Caki2 (cell line): ENCODE data around the gene RNF126. TPM values are rescaled to one million over a fixed set of nuclear protein-coding genes. Genes with fewer than 3 reads are reported as not detected.
"Not testable (repeated sequence)": the region's sequence is repeated elsewhere in the genome, so short reads cannot be mapped to it uniquely, and the experiment has no call there.

Experiments
- DNase-seq: peaks from one replicate; pipeline ENCODE4 v3.0.0-alpha.2; 2015; ENCODE audit warnings: low read depth
- in situ Hi-C: cut with HindIII; loops from 2 replicates; pipeline ENCODE4 v1.10.0; 2016; ENCODE audit warnings: low sequenced_read_pairs, low pct_unique_long_range_greater_than_20kb, mixed read lengths
- total RNA-seq: library from RNA; depleted of rRNA; stranded (reverse); fragments of >200 nt; shearing (Covaris generic); gene quantifications from 2 replicates; pipeline ENCODE4 v1.2.3, GENCODE V29; 2014; ENCODE audit warnings: low replicate concordance; rRNA removed

Gene RNF126
- total RNA-seq, 1 experiment from 2014 or later = 21.3 TPM

DNA sequence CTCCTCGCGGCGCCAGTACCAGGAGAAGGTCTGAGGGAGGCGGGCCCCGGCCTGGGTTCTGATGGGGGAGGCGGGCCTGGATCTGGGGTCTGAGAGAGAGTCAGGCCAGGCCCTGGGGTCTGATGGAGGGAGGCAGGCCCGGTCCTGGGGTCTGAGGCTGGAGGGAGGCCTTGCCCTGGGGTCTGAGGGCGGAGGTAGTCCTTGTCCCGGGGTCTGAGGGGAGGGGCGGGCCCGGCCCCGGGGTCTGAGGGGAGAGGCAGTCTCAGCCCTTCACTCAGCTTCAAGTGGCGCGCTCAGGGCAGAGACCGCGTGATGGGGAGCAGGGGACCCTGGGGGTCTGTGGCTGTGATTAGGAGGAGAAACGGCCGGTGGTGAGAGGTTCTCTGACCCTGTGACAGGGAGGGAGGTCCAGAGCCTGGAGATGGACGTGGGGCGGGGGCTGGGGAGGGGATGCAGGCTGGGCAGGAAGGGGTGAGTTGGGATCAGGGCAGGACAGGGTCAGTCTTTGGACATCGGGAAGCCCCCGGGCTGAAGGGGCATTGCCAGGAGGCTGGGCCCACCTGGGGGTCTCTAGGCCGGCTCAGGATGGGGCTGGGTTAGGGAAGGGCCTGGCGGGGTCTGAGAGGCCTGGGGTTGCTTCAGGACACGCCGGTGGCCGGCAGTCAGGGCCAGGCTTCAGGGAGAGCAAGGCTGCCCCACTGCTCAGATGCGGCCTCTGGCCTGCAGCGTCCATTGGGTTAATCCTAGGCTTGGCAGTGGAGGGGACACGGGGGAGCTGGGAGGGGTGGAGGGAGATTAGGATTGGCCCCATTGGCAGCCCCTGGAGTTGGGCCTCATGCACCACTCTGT lies 54.6 kb downstream of the RNF126 start:
- in situ Hi-C loops = no loop called here
- DNase-seq = no peak

DNA sequence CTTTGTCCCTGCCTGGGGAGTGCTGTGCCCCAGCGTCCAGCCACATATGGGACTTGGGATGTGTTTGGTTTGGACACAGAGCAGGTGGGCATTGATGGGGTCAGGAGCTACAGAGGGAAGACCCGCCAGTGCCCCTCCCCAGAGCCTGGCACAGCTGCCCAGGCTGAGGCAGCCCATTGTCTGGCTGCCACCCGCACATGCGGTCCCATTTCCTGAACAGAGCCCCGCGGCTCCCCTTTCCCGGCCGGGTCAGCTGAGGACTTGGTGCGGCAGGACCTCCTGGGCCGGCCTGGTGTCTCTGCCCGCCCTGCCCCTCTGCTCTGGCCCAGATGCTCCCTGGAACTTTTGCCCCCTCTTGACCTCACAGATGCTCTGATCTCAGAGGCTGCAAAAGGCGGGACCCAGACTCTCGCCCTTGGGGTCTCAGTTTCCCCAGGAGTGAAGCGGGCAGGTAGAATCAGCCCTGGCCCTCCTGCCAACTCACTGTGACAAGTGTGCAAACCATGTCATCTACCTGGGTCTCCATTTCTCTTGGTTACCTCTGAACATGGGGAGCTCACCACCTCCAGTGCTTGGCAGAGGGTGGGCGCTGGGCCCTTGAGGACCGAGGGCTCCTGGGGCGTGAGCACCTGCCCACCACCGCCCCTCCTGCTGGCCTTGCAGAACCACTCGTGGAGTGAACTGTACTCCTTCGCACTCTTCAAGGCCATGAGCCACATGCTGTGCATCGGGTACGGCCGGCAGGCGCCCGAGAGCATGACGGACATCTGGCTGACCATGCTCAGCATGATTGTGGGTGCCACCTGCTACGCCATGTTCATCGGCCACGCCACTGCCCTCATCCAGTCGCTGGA lies 55.5 kb downstream of the RNF126 start:
- in situ Hi-C loops = no loop called here

DNA sequence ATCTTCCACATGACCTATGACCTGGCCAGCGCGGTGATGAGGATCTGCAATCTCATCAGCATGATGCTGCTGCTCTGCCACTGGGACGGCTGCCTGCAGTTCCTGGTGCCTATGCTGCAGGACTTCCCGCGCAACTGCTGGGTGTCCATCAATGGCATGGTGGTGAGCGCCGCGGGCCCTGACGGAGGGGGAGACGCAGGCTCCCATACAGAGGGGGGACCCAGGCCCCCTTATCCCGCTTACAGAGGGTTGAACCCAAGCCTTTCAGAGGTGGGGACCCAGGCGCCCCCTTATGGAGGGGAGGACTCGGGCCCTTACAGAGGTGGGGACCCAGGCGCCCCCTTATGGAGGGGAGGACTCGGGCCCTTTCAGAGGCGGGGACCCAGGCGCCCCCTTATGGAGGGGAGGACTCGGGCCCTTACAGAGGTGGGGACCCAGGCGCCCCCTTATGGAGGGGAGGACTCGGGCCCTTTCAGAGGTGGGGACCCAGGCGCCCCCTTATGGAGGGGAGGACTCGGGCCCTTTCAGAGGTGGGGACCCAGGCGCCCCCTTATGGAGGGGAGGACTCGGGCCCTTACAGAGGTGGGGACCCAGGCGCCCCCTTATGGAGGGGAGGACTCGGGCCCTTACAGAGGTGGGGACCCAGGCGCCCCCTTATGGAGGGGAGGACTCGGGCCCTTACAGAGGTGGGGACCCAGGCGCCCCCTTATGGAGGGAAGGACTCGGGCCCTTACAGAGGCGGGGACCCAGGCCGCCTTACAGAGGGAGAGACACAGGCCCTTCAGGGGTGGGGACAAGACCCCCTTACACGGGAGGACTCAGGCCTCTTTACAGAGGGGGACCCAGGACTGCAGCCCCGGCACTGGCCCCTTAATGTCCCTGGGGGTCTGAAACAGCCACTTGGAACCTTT lies 57.7 kb downstream of the RNF126 start:
- DNase-seq, in situ Hi-C loops: not testable (repeated sequence)

More for the DNA sequence above, 55.5 kb downstream of the RNF126 start:
- DNase-seq = no peak

DNA sequence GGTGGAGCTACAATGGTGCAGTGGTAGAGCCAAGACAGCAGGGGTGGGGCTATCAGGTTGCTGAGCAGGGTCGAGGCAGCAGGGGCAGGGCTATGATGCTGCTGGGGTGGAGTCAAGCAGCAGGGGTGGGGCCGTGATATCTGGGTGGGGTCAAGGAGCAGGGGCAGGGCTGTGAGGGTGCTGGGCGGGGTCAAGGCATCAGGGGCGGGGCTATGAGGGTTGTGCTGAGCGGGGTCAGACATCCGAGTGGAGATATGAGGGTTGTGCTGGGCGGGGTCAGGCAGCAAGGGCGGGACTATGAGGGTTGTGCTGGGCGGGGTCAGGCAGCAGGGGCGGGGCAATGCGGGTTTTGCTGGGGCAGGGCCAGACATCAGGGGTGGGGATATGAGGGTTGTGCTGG lies 58.7 kb downstream of the RNF126 start:
- in situ Hi-C loops = no loop called here
- DNase-seq = no peak

DNA sequence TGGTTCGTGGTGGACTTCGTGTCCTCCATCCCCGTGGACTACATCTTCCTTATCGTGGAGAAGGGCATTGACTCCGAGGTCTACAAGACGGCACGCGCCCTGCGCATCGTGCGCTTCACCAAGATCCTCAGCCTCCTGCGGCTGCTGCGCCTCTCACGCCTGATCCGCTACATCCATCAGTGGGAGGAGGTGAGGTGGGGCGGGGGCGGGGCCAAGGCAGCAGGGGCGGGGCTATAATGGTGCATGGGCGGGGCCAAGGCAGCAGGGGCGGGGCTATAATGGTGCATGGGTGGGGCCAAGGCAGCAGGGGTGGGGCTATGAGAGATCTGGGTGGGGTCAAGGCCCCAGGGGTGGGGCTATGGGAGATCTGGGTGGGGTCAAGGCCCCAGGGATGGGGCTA lies 59.2 kb downstream of the RNF126 start:
- DNase-seq, in situ Hi-C loops: not testable (repeated sequence)

DNA sequence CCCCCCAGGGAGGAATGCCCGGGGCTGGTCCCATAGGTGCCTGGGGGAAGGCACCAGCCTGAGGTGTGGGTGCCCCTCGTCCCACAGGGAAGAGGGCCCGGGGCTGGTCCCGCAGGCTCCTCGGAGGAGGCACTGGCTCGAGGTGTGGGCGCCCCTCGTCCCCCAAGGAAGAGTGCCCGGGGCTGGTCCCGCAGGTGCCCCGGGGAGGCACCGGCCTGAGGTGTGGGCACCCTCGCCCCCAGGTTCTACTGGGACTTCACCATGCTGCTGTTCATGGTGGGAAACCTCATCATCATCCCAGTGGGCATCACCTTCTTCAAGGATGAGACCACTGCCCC lies 59.7 kb downstream of the RNF126 start:
- DNase-seq, in situ Hi-C loops: not testable (repeated sequence)

DNA sequence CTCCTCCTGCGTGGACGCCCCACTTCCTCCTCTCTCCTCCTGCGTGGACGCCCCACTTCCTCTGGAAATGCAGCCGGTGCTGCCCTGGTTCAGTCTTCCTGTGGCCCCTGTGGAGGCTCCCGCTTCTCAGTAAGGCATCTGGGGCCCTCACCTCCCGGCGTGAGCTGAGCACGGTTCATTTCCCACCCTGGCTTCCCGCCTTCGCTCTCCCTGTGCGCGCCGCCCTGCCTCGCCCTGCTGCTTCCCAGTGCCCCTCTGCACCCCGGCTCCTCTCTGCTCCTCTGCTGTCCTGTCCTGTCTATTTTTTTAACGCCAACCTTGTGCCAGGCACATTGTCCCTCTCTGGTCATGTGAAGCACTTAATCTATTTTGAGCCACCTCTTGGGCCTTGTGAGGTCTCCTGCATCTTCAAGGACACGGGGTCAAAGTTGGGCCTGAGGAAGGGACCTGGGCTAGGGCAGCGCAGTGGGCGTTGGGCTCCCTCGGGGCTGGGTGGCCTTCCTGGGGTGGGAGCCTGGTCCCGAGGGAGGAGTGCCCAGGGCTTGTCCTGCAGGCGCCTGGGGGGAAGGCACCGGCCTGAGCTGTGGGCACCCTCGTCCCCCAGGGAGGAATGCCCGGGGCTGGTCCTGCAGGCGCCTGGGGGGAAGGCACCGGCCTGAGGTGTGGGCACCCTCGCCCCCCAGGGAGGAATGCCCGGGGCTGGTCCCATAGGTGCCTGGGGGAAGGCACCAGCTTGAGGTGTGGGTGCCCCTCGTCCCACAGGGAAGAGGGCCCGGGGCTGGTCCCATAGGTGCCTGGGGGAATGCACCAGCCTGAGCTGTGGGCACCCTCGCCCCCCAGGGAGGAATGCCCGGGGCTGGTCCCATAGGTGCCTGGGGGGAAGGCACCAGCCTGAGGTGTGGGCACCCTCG lies 60.4 kb downstream of the RNF126 start:
- DNase-seq = no peak
- in situ Hi-C loops = no loop called here

DNA sequence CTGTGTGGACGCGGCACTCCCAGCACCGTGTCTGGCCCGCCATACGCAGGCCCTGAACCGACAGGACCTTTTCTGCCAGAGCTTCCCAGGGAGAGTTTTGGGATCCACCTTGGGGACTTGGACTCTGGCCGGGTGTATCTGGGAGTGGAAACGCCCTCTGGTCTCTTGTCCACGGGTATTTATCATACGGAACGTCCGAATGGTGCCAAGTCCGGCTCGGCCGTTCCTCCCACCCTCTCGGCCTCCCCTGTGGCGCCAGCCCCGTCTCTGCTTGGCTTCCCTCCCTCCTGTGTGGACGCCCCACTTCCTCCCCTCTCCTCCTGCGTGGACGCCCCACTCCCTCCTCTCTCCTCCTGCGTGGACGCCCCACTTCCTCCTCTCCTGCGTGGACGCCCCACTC lies 61.2 kb downstream of the RNF126 start:
- in situ Hi-C loops = no loop called here
- DNase-seq = no peak

DNA sequence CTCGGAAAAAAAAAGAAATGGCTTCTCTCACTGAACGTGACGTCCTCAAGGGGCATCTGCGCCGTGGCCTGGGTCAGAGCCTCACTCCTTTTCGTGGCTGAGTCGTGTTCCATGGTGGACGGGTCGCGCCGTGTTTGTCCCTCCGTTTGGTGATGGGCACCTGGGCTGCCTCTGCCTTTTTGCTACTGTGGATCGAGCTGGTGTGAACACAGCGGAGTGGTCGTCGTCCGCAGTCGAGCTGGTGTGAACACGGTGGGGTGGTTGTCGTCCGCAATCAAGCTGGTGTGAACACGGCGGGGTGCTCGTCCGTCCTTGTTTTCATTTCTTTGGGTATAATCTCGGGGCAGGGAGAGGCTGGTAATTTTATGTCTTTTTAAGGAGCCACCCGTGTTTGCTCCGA lies 61.7 kb downstream of the RNF126 start:
- in situ Hi-C loops = no loop called here
- no peak for DNase-seq

Other genes starting within 250 kb of the RNF126 start
- gene SHC2, start 202.2 kb downstream of the RNF126 start, total RNA-seq = 0.98 and 1.2 TPM in 2 replicates
- not detected in 2 replicates for gene MADCAM1, start 166.7 kb downstream of the RNF126 start, total RNA-seq
- 27.3 and 47.1 TPM in 2 replicates for gene TPGS1, start 155.7 kb downstream of the RNF126 start, total RNA-seq
- gene CDC34, start 131.5 kb downstream of the RNF126 start, total RNA-seq = 35.0 and 38.4 TPM in 2 replicates
- not detected in 2 replicates for gene GZMM, start 119.2 kb downstream of the RNF126 start, total RNA-seq
- 255 and 330 TPM in 2 replicates for gene BSG, start 90.6 kb downstream of the RNF126 start, total RNA-seq
- 2.1 and 3.2 TPM in 2 replicates for gene HCN2, start 73.3 kb downstream of the RNF126 start, total RNA-seq
- 30.4 and 40.5 TPM in 2 replicates for gene POLRMT, start 29.7 kb downstream of the RNF126 start, total RNA-seq
- not detected in 2 replicates for gene FGF22, start 23.3 kb downstream of the RNF126 start, total RNA-seq
- gene FSTL3, start 13.2 kb upstream of the RNF126 start, total RNA-seq = 83.8 and 95.5 TPM in 2 replicates
- gene PRSS57, start 32.2 kb upstream of the RNF126 start, total RNA-seq = 2.0 TPM in 1 of 2 replicates, not detected in the other
- gene PALM, start 45.7 kb upstream of the RNF126 start, total RNA-seq = 14.1 and 20.5 TPM in 2 replicates
- 3.9 and 9.6 TPM in 2 replicates for gene MISP, start 87.9 kb upstream of the RNF126 start, total RNA-seq
- 136 and 182 TPM in 2 replicates for gene PTBP1, start 134.2 kb upstream of the RNF126 start, total RNA-seq
- 3.1 and 13.6 TPM in 2 replicates for gene PLPPR3, start 158.7 kb upstream of the RNF126 start, total RNA-seq
- gene AZU1, start 164.6 kb upstream of the RNF126 start, total RNA-seq = not detected in 2 replicates
- 0.14 TPM in 1 of 2 replicates, not detected in the other for gene PRTN3, start 177.8 kb upstream of the RNF126 start, total RNA-seq
- not detected in 2 replicates for gene ELANE, start 189.1 kb upstream of the RNF126 start, total RNA-seq
- gene CFD, start 196.4 kb upstream of the RNF126 start, total RNA-seq = 6.8 and 9.9 TPM in 2 replicates
- 17.3 and 26.9 TPM in 2 replicates for gene MED16, start 230.0 kb upstream of the RNF126 start, total RNA-seq
- not detected in 2 replicates for gene RNU6-9, start 230.3 kb upstream of the RNF126 start, total RNA-seq